GM21723 (cell line): ENCODE data around the gene GALNT11.
"Not testable (repeated sequence)": the region's sequence is repeated elsewhere in the genome, so short reads cannot be mapped to it uniquely, and the experiment has no call there.

Experiments used
- ATAC-seq: cut with Tn5 transposase; IDR thresholded peaks from one replicate; pipeline ENCODE4 v1.9.1; 2021; ENCODE audit warnings: mild to moderate bottlenecking, moderate library complexity; ENCODE audit not compliant: unreplicated experiment

The GALNT11 gene

DNA sequence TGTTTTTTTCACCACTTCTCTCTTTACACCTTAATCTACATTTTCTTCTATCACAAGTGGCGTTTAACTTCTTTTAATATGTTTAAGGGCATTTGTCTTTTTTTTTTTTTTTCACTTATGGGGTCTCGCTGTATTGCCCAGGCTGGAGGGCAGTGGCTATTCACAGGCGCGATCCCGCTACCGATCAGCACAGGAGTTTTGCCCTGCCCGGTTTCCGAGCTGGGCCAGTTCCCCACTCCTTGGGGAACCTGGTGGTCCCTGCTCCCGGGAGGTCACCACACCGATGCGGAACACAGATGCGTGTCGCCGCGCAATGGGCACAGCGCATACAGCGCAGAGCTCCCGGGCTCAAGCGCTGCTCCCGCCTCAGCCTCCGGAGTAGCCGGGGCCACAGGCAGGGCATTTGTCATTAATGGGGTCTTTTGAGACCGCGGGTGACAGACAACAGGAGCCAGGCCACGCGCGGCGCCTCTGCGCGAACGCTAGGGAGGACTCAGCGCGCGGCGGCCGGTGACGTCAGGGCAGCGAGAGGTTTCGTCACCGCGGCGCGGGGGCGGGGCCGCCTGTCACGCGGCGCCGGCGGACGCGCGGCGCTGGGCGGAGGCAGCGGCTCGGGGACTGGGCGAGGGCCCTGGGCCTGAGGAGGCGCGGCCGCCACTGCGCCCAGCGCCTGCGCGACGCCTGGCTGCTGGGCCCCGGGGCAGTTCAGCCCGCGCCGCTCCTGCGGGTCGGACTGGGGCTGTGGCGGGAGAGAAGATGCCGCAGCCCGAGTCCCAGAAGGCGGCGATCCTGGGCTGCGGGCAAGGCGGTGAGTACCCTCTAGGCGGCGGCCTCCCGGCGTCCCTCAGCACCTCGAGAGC lies at the start of gene GALNT11:
Gene GALNT11 (plus strand): TSS at position 598 of the 860 bp plus-strand sequence. CDS start 68,554 bp downstream, outside the sequence.
- peak; percentile 97 for ATAC-seq

GRCh38 chr7:151978616-151979015 lies 46.9 kb upstream of the GALNT11 start:
- ATAC-seq, result no peak

DNA sequence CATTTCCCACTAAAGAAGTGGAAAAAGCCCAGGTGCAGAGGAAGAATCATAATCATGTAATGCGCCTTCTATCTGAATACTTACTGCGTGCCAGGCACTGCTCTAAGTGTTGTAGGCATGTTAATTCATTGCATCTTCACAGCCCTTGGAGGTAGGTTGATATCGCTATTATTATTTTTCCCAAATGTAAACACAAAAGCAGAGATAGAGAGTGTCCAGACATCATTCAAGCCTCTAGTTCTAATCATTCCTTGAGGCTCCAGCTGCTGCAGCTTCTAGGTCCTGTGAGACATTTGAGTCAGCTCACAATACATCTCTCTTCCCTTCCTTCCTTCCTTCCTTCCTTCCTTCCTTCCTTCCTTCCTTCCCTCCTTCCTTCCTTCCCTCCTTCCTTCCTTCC lies 44.3 kb upstream of the GALNT11 start:
- no peak for ATAC-seq

GRCh38 chr7:151982806-151983205 lies 42.7 kb upstream of the GALNT11 start:
- ATAC-seq, result no peak

- ATAC-seq, result no peak
These were observed 40.9 kb upstream of the GALNT11 start for GRCh38 chr7:151984612-151985011.

- no peak for ATAC-seq
These were observed 37.5 kb upstream of the GALNT11 start for GRCh38 chr7:151987748-151988529.

DNA sequence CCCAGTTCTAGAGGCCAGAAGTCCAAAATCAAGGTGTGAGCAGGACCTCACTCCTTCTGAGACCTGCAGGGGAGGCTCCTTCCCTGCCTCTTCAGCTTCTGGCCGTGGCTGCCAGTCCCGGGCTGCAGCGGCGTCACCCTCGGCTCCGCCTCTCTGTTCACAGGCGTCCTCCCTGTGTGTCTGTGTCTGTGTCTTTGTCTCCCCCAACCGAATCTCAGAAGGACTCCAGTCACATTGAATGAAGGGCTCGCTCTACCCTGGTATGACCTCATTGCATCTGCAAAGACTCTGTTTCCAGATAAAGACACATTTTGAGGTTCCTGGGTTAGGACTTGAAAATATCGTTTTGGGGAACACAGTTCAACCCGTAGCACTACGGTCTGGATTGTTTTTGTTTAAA lies 33.1 kb upstream of the GALNT11 start:
- peak; percentile 80 for ATAC-seq

GRCh38 chr7:151993977-151994676 lies 31.3 kb upstream of the GALNT11 start:
- no peak for ATAC-seq

DNA sequence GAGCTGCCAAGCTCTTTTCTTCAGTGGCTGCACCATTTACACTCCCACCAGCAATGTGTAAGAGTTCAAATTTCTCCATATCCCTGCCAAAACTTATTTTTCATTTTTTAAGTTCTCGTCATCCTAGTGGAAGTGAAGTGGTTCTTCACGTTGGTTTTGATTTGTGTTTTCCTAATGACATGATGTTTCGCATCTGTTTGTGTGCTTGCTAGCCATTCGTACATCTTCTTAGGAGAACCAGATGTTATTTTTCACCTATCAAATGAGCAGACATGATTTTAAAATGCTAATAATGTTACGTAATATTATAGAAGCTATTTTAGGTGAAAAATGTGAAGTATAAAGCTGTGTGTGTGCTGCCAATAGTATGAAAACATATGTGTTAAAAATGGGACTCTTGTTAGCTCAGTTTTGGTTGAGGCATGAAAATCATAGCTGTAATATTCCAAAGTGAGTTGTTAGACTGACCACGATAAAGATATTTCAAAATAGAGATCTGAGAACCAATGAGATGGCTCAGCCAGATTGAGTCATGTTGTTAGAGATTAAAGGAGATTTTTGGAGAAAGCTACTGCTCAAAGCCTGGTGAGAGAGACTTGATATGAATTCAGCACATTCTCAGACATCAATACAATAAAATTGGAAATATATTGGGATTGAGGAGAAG lies 25.9 kb upstream of the GALNT11 start:
- no peak for ATAC-seq

DNA sequence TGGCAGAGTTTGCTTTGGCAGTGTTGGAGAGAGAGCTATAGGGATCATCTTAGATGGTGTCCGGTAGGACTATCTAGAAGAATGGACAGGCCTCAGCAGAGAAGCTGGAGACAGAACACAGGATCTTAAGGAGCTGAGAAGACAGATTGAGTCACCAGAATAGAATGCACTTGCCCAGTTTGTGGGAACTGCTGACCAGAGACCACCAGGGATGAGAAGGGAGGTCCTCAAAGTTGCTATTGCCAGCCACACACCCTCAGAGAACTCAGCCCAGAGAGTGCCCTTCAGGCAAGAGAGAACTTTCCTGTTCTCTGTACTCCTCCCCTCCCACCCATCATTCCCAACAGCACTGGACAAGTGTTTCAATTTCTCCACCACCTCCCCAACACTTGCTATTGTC lies 25.3 kb upstream of the GALNT11 start:
- no peak for ATAC-seq

- ATAC-seq, result no peak
These were observed 19.1 kb upstream of the GALNT11 start for GRCh38 chr7:152006336-152006735.

- ATAC-seq, result no peak
These were observed 13.6 kb upstream of the GALNT11 start for GRCh38 chr7:152011860-152012259.

GRCh38 chr7:152013230-152013629 lies 12.2 kb upstream of the GALNT11 start:
- ATAC-seq, result no peak

- no peak for ATAC-seq
These were observed 11.5 kb upstream of the GALNT11 start for GRCh38 chr7:152013974-152014373.

GRCh38 chr7:152014722-152015121 lies 10.8 kb upstream of the GALNT11 start:
- no peak for ATAC-seq

DNA sequence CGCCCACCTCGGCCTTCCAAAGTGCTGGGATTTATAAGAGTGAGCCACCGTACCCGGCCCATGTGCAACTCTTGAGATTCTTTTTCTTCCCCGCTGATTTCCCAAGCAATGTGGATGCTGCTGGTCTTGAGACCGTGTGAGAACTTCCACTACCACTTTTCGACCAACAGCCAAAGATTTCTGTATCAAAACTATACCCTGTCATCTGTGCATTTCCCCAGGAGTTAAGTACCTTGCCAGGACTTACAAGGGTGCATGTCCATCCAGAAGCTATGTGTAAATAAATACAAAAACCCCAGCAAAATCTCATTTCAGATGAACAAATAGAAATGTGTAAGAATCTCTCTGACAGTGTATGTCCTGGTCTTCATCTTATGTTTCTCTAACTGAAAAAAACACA lies 9.9 kb upstream of the GALNT11 start:
- ATAC-seq, result no peak

- ATAC-seq, result no peak
These were observed 8.5 kb upstream of the GALNT11 start for GRCh38 chr7:152016947-152017346.

DNA sequence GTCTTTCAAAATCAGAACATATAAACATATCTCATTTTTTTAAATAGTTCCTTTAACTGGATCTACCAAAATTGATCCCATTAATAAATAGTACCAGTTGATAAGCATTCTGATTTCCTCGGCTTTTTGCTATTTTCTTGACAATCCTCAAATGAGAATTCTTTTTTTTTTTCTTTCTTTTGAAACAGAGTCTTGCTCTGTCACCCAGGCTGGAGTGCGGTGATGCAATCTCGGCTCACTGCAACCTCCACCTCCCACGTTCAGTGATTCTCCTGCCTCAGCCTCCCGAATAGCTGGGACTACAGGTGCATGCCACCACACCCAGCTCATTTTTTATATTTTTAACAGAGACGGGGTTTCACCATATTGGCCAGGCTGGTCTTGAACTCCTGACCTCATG lies 7.8 kb upstream of the GALNT11 start:
- not testable (repeated sequence) for ATAC-seq

GRCh38 chr7:152021740-152022139 lies 3.7 kb upstream of the GALNT11 start:
- ATAC-seq, result not testable (repeated sequence)

GRCh38 chr7:152025937-152026890 lies 740 bp downstream of the GALNT11 start:
- no peak for ATAC-seq
